K562 (cell line): ENCODE measurements around the gene PRRT1. TPM values are rescaled to one million over a fixed set of nuclear protein-coding genes. Genes with fewer than 3 reads are reported as not detected.

Experiments
- SMC3 ChIP-seq: conservative IDR thresholded peaks from 2 replicates; pipeline ENCODE4 v1.6.1; 2011; ENCODE audit warnings: low read depth, low read length, improper control_type of control experiment; ENCODE audit not compliant: insufficient read depth
- polyA plus RNA-seq, 8 experiments: library from polyadenylated mRNA; depleted of rRNA in 4 of 8; stranded (reverse) in 5 of 8; unstranded in 3 of 8; fragments of >200 nt; fragmentation: Nextera tagmentation in 2 of 8; fragmentation: Illumina TruSeq in 1 of 8; extraction: Ambion mirVana in 2 of 8; extraction: Trizol in 1 of 8; gene quantifications; 2 replicates each; pipeline versions ENCODE4 v1.2.1 to v1.2.3, GENCODE V29; 2011 to 2014; ENCODE audit warnings: inconsistent platforms in 1 of 8, missing spikeins in 1 of 8
- total RNA-seq, 7 experiments: library from RNA; depleted of rRNA in 6 of 7; stranded (reverse); fragments of >200 nt in 6 of 7; fragmentation: Illumina TruSeq in 2 of 7; extraction: Trizol in 2 of 7; gene quantifications; 2 replicates each; pipeline versions ENCODE4 v1.2.1 to v1.2.3, GENCODE V29; 2011 to 2021; ENCODE audit warnings: low replicate concordance in 1 of 7
- TF ChIP-seq, protein P1 (sequence below): sonication (generic); formaldehyde crosslinking; IDR thresholded peaks from 2 replicates; pipeline ENCODE4 v1.8.0; 2022; ENCODE audit warnings: mild to moderate bottlenecking, missing genetic modification reagents
- TF ChIP-seq, protein P2 (sequence below): fragments of 450-650 bp; IDR thresholded peaks from 2 replicates; pipeline ENCODE4 v1.7.0; 2016; ENCODE audit warnings: borderline replicate concordance

PRRT1 gene
- total and polyA plus RNA-seq, 9 of the 15 experiments (the other 6 are each of a cell fraction or from before 2014, with no cell fraction given), result 0.14 to 3.5 (median 0.41) TPM

DNA sequence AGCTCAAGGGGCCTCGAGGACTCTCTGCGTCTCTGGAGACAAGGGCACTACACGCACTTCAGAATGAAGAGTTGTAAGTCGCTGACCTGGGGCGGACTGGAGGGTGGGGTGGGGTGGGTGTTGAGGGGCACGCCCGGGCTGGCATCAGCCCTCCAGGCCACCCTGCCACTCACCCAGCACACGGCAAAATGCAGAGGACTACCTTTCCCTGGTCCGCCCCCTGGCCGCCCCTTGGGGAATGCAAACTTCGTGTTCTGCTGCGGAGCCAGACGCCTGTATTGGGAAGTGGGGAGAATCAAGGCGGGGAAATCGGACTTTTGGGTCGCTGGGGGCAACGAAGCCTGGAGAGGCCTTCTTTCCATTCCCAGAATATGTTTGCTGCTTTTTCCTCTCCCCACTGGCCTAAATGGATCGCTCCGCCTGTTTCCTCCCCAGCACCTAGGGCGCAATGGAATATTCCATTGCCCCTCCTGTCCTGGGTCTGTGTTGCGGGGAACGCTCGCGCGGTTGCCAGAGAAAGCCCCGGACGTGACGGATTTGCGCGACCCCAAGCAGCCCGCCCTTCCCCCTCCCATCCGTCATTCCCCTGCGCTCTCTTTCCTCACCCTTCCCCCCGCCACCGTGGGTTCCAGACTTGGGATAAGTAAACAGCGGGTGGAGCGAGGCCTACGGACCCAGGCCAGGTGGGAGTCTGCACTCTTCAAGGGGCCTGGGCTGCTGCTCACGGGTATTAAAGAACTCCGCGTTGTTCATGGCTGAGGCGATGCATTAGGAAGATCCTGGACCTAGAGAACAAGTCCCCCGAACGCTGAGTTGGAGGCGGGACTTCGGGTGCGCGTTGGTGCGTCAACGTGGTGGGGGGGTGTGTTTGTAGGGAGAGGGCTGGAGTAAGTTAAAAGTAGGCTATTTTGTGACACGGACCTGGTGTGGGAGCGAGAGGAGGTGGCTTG, 2.1 kb upstream of the PRRT1 start, which contains the start of gene PPT2 (continued):
- TF ChIP-seq, protein P1, sequence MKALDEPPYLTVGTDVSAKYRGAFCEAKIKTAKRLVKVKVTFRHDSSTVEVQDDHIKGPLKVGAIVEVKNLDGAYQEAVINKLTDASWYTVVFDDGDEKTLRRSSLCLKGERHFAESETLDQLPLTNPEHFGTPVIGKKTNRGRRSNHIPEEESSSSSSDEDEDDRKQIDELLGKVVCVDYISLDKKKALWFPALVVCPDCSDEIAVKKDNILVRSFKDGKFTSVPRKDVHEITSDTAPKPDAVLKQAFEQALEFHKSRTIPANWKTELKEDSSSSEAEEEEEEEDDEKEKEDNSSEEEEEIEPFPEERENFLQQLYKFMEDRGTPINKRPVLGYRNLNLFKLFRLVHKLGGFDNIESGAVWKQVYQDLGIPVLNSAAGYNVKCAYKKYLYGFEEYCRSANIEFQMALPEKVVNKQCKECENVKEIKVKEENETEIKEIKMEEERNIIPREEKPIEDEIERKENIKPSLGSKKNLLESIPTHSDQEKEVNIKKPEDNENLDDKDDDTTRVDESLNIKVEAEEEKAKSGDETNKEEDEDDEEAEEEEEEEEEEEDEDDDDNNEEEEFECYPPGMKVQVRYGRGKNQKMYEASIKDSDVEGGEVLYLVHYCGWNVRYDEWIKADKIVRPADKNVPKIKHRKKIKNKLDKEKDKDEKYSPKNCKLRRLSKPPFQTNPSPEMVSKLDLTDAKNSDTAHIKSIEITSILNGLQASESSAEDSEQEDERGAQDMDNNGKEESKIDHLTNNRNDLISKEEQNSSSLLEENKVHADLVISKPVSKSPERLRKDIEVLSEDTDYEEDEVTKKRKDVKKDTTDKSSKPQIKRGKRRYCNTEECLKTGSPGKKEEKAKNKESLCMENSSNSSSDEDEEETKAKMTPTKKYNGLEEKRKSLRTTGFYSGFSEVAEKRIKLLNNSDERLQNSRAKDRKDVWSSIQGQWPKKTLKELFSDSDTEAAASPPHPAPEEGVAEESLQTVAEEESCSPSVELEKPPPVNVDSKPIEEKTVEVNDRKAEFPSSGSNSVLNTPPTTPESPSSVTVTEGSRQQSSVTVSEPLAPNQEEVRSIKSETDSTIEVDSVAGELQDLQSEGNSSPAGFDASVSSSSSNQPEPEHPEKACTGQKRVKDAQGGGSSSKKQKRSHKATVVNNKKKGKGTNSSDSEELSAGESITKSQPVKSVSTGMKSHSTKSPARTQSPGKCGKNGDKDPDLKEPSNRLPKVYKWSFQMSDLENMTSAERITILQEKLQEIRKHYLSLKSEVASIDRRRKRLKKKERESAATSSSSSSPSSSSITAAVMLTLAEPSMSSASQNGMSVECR (CRISPR knock-in tag), result peak; percentile 16; the same call in 1 of the 2 replicates
- TF ChIP-seq, protein P2, sequence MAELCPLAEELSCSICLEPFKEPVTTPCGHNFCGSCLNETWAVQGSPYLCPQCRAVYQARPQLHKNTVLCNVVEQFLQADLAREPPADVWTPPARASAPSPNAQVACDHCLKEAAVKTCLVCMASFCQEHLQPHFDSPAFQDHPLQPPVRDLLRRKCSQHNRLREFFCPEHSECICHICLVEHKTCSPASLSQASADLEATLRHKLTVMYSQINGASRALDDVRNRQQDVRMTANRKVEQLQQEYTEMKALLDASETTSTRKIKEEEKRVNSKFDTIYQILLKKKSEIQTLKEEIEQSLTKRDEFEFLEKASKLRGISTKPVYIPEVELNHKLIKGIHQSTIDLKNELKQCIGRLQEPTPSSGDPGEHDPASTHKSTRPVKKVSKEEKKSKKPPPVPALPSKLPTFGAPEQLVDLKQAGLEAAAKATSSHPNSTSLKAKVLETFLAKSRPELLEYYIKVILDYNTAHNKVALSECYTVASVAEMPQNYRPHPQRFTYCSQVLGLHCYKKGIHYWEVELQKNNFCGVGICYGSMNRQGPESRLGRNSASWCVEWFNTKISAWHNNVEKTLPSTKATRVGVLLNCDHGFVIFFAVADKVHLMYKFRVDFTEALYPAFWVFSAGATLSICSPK, result 0 out of 2 replicates have a peak, but pooled peaks have one; percentile 16
- peak; percentile 11; the same call in 1 of the 2 replicates for TF ChIP-seq SMC3
